Chondrocyte (in vitro differentiated cells): Measurements from ENCODE around the gene ZNF37A. TPM values are rescaled to one million over a fixed set of nuclear protein-coding genes. Genes with fewer than 3 reads are reported as not detected.
"Not testable (repeated sequence)": the region's sequence is repeated elsewhere in the genome, so short reads cannot be mapped to it uniquely, and the experiment has no call there.

Source experiments
- DNase-seq: peaks from one replicate; pipeline ENCODE4 v3.0.0; 2021; ENCODE audit warnings: mixed read lengths, low spot score
- H3K27ac Mint-ChIP-seq: one replicate; pipeline ENCODE4 v1.8.0; 2021; ENCODE audit warnings: mild to moderate bottlenecking, moderate library complexity, mixed read lengths; ENCODE audit not compliant: unreplicated experiment
- H3K27me3 Mint-ChIP-seq: 2 replicates; pipeline ENCODE4 v1.8.0; 2021; ENCODE audit warnings: low read depth, mixed read lengths
- H3K36me3 Mint-ChIP-seq: 2 replicates; pipeline ENCODE4 v1.8.0; 2021; ENCODE audit warnings: low read depth, mixed read lengths
- H3K4me1 Mint-ChIP-seq: 2 replicates; pipeline ENCODE4 v1.8.0; 2021; ENCODE audit warnings: low read depth, mild to moderate bottlenecking, mixed read lengths
- H3K4me3 Mint-ChIP-seq: one replicate; pipeline ENCODE4 v1.8.0; 2021; ENCODE audit warnings: mild to moderate bottlenecking, moderate library complexity, mixed read lengths; ENCODE audit not compliant: unreplicated experiment
- H3K9me3 Mint-ChIP-seq: 2 replicates; pipeline ENCODE4 v1.8.0; 2021; ENCODE audit warnings: low read depth, mixed read lengths
- CTCF ChIP-seq: fragments of 200-600 bp; sonication (generic); IDR thresholded peaks from 2 replicates; pipeline ENCODE4 v1.5.0; 2021; ENCODE audit warnings: antibody characterized with exemption, mild to moderate bottlenecking, moderate library complexity
- total RNA-seq: library from RNA; stranded (reverse); gene quantifications from 3 replicates; pipeline ENCODE4 v1.2.1, GENCODE V29; 2021

The ZNF37A gene
- total RNA-seq, 1 donor from 2014 or later: 10.1 TPM

GRCh38 chr10:38070501-38070900 lies 23.6 kb upstream of the ZNF37A start:
- Mint-ChIP-seq H3K27ac (no peak overlapping the region), H3K4me3 (no peak overlapping the region), H3K4me1 (peaks cover 5% of the 10 kb centered on the region), H3K9me3 (no peaks in the 10 kb centered on the region), H3K27me3 (no peaks in the 10 kb centered on the region), H3K36me3 (no peaks in the 10 kb centered on the region)
- no peak for DNase-seq
- no peak for TF ChIP-seq CTCF

DNA sequence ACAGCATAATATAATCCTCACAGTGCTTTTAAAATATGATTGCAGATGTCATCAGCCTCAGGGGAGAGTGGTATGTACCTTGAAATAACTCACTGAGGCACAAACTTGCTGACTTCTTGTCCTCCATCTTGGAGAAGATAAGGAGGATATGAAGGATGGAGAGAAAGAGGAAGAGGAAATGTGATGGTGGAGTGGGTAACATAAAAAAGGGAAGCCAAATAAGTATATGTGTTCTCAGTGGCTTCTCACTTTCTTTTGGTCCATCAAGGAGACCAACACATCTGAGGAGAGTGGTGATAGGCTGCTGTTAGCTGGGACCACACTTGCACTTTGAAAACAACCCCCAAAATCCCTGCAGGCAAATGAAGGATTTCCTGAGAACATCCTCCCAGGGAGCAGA lies 21.6 kb upstream of the ZNF37A start:
- H3K27ac Mint-ChIP-seq: no peak overlapping the region
- no peaks in the 10 kb centered on the region for H3K27me3 Mint-ChIP-seq
- TF ChIP-seq CTCF: no peak
- no peak overlapping the region for H3K4me3 Mint-ChIP-seq
- no peaks in the 10 kb centered on the region for H3K9me3 Mint-ChIP-seq
- no peak for DNase-seq
- H3K36me3 Mint-ChIP-seq: no peaks in the 10 kb centered on the region
- H3K4me1 Mint-ChIP-seq: peaks cover 5% of the 10 kb centered on the region

DNA sequence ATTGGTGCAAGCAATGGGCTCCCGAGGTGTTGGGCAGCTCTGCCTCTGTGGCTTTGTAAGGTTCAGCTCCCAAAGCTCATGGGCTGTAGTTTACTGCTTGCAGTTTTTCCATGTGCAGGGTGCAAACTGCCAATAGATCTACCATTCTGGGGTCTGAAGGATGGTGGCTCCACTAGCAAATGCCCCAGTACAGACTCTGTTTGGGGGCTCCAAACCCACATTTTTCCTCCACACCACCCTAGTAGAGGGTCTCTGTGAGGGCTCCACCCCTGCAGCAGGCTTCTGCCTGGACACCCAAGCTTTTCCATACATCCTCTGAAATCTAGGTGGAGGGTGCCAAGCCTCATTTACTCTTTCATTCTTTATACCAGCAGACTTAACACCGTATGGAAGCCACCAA lies 17.4 kb upstream of the ZNF37A start:
- no peaks in the 10 kb centered on the region for H3K27me3 Mint-ChIP-seq
- H3K4me1 Mint-ChIP-seq: no peaks in the 10 kb centered on the region
- no peak for TF ChIP-seq CTCF
- no peaks in the 10 kb centered on the region for H3K36me3 Mint-ChIP-seq
- H3K4me3 Mint-ChIP-seq: no peak overlapping the region
- no peak overlapping the region for H3K27ac Mint-ChIP-seq
- H3K9me3 Mint-ChIP-seq: no peaks in the 10 kb centered on the region
- DNase-seq: no peak

DNA sequence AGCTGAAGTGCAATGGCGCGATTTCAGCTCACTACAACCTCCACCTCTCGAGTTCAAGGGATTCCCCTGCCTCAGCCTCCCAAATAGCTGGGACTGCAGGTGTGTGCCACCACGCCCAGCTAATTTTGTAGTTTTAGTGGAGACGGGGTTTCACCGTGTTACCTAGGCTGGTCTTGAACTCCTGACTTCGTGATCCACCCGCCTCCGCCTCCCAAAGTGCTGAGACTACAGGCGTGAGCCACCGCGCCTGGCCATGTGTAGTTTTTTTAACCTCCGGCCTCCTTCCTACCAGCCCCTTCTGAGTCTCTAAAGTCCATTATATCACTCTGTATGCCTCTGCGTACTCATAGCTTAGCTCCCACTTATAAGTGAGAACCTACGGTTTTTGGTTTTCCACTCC lies 819 bp upstream of the ZNF37A start:
- peaks cover 23% of the 10 kb centered on the region for H3K36me3 Mint-ChIP-seq
- not testable (repeated sequence) for H3K27ac Mint-ChIP-seq, DNase-seq, H3K9me3 Mint-ChIP-seq, H3K27me3 Mint-ChIP-seq
- peaks cover 16% of the 10 kb centered on the region for H3K4me1 Mint-ChIP-seq
- peak overlapping the region; percentile 89 for H3K4me3 Mint-ChIP-seq

GRCh38 chr10:38093816-38094157 lies 350 bp upstream of the ZNF37A start:
- H3K4me1 Mint-ChIP-seq: peaks cover 16% of the 10 kb centered on the region
- DNase-seq: no peak
- H3K27me3 Mint-ChIP-seq: no peaks in the 10 kb centered on the region
- no peak for TF ChIP-seq CTCF
- H3K27ac Mint-ChIP-seq: peak overlapping the region; percentile 85
- H3K36me3 Mint-ChIP-seq: peaks cover 25% of the 10 kb centered on the region
- peak overlapping the region; percentile 89 for H3K4me3 Mint-ChIP-seq
- H3K9me3 Mint-ChIP-seq: peaks cover 4% of the 10 kb centered on the region

GRCh38 chr10:38094927-38095574 lies 914 bp downstream of the ZNF37A start:
- H3K9me3 Mint-ChIP-seq: peaks cover 13% of the 10 kb centered on the region
- H3K4me3 Mint-ChIP-seq: peak overlapping the region; percentile 89
- no peak for DNase-seq
- H3K27me3 Mint-ChIP-seq: no peaks in the 10 kb centered on the region
- H3K36me3 Mint-ChIP-seq: peaks cover 37% of the 10 kb centered on the region
- peaks cover 16% of the 10 kb centered on the region for H3K4me1 Mint-ChIP-seq
- no peak for TF ChIP-seq CTCF
- H3K27ac Mint-ChIP-seq: peak overlapping the region; percentile 85
